AG08396 (cell line): ENCODE results near the gene TCEANC.
"Not testable (repeated sequence)": the region's sequence is repeated elsewhere in the genome, so short reads cannot be mapped to it uniquely, and the experiment has no call there.

Source experiments
- DNase-seq: peaks from one replicate; pipeline ENCODE4 v3.0.0; 2012; ENCODE audit warnings: low spot score, mixed read lengths

The TCEANC gene

GRCh38 chrX:13652850-13653693 is at the start of gene TCEANC:
TCEANC (plus strand) TSS chrX:13653141; CDS start chrX:13662509, 9,368 bp downstream.
- peak; percentile 96 for DNase-seq

DNA sequence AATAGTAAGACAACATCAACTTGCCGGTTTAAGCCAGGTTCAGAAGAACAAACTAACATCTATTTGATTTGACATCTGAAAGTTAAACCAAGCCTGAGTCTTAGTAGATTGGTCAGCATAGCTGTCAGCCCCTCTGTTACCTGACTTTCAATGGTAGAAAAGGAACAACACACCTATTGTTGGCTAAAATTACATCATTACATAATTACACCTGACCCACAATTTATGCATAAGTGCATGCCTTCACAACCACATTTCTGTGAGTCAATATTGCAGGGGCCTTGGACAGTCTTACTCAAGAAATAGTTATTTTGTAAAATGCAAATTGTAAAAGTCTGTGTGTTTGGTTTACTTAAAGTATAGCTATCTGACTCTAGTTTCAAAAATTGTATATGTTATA is 47.3 kb upstream of the TCEANC start:
- DNase-seq = no peak

DNA sequence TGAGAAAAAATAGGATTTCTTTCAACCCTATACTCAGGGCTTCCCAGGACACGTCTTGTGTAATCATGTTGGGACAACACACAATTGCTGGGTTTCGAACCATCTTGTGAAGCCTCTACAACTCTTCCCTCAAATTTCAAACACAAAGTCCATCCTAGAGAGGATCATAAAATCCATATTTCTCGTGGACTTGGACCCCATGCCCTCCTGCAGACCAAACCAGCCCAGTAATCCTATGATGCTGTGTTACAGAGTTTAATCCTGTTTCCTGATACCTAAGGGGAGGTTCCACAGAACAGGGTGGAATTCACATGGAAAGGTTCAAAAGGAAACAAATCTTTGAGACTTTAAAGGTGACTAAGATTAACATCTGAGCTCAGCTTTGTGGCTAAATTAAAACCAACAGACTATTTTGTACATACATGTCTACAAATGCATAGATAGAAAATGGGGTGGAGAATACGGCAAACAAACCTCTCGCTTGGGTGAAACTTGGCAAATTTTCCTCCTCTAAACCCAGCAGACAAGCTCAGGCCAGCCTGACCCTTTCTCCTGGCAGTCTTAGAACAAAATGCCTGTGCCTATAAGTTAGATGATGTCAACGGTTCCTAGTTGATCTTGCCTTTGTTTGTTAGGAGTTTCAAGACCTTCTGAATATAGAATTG is 45.5 kb upstream of the TCEANC start:
- no peak for DNase-seq

- DNase-seq = no peak
Observed at GRCh38 chrX:13607996-13608365, 45.0 kb upstream of the TCEANC start.

DNA sequence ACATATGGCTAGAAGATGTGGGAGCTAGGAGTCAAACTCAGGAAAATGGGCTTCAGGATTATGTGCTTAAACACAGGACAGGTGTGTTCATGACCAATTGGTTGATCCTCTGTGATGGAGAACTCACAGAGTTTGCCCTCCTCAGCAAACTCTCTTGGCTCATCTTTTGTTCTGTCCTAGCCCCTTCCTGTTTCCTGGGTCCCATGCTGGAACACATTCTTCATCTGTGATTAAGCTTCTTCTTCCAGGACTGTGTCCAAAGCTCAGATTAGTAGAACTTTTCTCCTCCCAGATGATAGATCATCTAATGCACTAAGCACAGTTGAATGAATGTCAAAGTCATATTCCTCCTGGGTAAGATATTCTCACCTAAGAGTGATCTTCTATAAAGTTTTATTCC is 38.8 kb upstream of the TCEANC start:
- DNase-seq = no peak

- no peak for DNase-seq
Observed at GRCh38 chrX:13620207-13620606, 32.7 kb upstream of the TCEANC start.

- no peak for DNase-seq
Observed at GRCh38 chrX:13622401-13622964, 30.5 kb upstream of the TCEANC start.

GRCh38 chrX:13627306-13627705 is 25.6 kb upstream of the TCEANC start:
- no peak for DNase-seq

DNA sequence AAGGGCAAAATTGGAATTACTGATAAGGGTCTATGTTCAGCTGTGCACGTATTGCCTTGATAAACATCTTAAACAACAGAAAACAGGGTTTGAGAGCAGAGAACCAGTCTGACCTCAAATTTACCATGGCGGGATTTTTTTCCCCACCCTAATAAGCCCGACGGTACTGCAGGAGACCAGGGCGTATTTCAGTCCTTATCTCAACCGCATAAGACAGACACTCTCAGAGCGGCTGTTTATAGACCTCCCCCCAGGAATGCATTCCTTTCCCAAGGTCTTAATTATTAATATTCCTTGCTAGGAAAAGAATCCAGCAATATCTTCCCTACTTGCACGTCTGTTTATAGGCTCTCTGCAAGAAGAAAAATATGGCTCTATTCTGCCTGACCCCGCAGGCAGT is 15.7 kb upstream of the TCEANC start:
- not testable (repeated sequence) for DNase-seq

GRCh38 chrX:13638021-13638420 is 14.9 kb upstream of the TCEANC start:
- DNase-seq = no peak

- DNase-seq = no peak
Observed at GRCh38 chrX:13638826-13639225, 14.1 kb upstream of the TCEANC start.

DNA sequence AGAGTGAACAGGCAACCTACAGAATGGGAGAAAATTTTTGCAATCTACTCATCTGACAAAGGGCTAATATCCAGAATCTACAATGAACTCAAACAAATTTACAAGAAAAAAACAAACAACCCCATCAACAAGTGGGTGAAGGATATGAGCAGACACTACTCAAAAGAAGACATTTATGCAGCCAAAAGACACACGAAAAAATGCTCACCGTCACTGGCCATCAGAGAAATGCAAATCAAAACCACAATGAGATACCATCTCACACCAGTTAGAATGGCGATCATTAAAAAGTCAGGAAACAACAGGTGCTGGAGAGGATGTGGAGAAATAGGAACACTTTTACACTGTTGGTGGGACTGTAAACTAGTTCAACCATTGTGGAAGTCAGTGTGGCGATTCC is 11.3 kb upstream of the TCEANC start:
- not testable (repeated sequence) for DNase-seq

DNA sequence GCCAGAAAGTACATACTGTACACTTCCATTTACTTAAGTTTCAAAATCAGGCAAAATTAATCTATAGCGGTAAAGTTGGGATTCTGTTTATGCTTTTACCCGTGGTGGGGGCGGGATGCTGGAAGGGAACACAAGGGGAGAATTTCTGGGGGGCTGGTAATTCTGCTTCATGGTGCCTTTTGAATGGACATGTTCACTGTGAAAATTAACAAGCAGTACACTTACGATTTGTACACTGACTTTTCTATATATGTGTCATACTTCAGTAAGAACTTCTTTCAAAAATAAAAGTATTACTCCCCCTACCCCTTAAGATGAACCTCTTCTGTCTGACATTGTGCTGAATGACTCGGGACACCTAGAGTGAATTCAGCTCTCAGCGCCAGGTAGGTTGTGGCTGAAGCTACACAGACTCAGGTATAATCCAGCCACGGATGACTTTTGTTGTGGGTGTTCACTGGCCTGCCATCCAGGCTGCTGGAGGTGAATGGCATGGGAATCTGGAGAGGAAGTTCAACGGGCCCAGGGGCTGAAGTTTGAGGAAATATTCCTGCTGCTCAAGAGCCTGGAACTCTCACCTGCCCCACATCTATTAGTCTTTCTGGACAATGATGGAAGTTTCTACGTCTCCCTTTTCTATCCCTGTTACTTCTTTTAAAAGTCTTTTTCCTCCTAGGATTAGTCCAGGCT is 7.3 kb upstream of the TCEANC start:
- no peak for DNase-seq

GRCh38 chrX:13646154-13646549 is 6.8 kb upstream of the TCEANC start:
- peak; percentile 45 for DNase-seq

DNA sequence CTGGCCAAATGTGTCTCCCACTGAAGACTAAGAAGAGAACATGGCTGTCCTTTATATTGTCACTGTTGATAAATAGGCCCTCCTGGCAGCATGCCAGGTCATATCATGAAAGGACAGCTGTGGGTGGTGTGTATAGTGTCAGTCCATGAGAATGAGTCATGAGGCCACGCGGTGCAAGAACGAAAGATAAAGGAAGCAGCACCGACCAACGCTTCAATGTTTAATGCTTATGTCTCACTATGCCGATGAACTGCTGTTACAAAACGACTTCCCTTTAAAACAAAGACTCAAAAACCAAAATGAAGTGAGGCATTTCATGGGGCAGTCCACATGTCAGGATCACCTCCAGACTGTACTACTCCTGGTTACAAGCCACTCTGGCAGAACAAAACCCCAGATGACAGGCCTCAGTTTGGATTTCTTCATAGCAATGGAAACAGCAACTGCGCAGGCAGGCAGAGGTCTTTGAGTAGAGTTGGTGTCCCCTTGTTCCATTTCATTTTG is 5.2 kb upstream of the TCEANC start:
- peak; percentile 28 for DNase-seq

GRCh38 chrX:13648336-13648735 is 4.6 kb upstream of the TCEANC start:
- DNase-seq = not testable (repeated sequence)

DNA sequence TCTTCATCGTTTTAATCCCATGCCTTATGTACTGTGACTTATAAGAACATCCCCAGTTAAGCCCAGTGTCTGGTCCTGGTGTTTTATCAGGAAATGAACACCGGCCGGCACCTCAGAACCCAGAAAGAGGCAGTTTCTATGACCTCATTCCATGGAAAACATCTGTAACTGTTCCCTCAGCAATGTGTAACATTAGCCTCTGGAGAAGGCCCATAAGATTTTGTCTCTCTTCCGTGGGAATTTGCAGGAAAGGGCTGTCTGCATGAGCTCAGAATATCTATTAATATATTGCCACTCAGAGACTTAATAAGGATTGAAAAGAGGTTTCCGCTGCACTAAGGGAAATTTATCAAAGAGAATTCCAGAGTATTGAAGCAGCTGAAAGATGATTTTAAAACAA is 3.1 kb upstream of the TCEANC start:
- DNase-seq = no peak

- no peak for DNase-seq
Observed at GRCh38 chrX:13650318-13650717, 2.6 kb upstream of the TCEANC start.

- no peak for DNase-seq
Observed at GRCh38 chrX:13651150-13651549, 1.8 kb upstream of the TCEANC start.

DNA sequence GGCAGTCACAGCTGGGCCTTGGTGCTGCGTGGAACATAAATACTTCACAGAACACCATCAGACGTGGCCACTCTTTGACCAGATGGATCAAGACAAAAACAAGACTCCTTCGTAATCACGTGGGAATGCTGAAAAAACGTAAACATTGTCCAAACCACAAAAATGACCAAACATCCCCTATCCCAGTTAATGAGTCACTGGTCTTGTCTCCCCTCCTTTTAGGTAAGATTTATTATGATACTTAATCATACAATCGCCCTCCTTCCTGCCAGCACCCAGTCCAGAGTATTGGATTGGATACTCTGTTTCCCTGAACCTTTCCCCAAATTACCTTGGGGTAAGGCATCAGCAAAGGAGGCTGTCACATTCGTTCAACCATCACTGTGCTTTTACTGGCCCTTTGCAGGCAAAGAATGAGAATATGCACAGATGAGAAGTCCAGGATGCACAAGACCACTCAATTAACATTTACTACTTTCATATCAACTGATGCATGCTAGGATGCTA is 601 bp upstream of the TCEANC start:
- DNase-seq = peak; percentile 61

DNA sequence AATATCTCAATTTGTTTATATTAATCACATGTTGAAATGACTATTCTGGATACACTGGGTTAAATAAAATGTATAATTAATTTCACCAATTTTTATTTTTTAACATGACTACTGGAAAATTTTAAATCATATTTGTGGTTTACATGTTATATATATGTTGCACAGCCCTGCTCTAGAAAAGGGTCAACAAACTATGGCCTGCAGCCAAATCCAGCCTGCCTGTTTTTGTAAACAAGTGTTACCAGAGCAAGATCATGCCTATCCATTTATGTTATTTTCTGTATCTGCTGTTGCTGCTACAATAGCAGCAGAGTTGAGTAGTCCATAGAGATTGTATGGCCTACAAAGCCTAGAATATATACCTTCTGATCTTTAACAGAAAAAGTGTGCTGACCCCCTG is 1.2 kb downstream of the TCEANC start:
- DNase-seq = no peak

GRCh38 chrX:13655674-13656073 is 2.7 kb downstream of the TCEANC start:
- no peak for DNase-seq
